ENCODE results near the gene IGFN1. TPM values are rescaled to one million over a fixed set of nuclear protein-coding genes. Genes with fewer than 3 reads are reported as not detected.

IGFN1 gene
- total RNA-seq, 1 donor: under 0.01 TPM

DNA sequence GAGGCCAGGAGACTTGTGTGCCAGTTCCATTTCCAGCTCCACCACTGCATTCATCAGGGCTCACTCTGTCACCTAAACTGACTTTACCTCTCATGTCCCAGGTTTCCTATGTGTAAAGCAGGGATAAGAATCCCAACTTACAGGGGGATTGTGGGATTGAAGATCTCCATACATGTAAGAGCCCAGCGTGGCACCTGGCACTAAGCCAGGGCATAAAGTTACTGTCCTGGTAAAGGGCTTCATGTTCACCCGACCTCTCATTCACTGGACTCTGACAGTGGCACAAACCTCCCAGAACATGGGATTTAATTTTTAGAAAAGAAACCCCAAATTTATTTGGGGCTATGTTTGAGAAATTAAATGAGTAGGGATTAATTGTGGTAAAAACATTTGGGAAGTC is 8.9 kb upstream of the IGFN1 start:
- DNase-seq (ENCODE audit: insufficient read length, low spot score, missing footprints): no peak
- Histone ChIP-seq H3K4me1 (ENCODE audit: insufficient read depth, low read length) (peaks cover 9% of the 10 kb centered on the region), H2AFZ (ENCODE audit: low read length) (no peak overlapping the region), H3K4me2 (ENCODE audit: insufficient read depth, low read length) (no peak overlapping the region), H3K79me2 (ENCODE audit: insufficient read depth, low read length) (no peaks in the 10 kb centered on the region), H3K27me3 (ENCODE audit: insufficient read depth, low read length) (peaks cover 34% of the 10 kb centered on the region), H4K20me1 (ENCODE audit: insufficient read depth, low read length) (no peaks in the 10 kb centered on the region), H3K4me3 (ENCODE audit: insufficient read depth, low read length) (no peak overlapping the region), H3K9me3 (ENCODE audit: low read depth, low read length) (no peaks in the 10 kb centered on the region), H3K36me3 (ENCODE audit: insufficient read depth, low read length) (no peaks in the 10 kb centered on the region), H3K27ac (ENCODE audit: low read depth, low read length) (no peak overlapping the region)
- no peak for TF ChIP-seq CTCF (IDR thresholded peaks at IDR 0.05; ENCODE audit: extremely low read depth, low read depth, low read length)

DNA sequence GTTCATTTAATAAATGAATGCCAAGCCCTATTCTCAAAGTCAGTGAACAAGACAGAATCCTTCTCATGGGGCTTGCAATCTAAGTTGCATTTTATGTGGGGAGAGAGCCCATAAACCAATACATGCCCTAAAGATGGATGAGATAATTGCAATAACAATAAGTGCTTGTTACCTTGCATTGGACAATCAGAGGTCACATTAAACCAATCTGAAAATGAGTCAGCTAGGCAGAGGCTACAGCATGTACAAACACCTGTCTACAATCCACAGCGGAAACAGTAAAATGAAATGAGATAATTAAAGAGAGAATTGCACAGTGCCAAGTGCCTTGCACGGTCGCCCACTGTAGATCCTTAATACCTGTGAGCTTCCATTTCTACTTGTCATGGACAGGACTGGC is 7.4 kb upstream of the IGFN1 start:
- peaks cover 34% of the 10 kb centered on the region for H3K27me3 ChIP-seq (ENCODE audit: insufficient read depth, low read length)
- no peak overlapping the region for H2AFZ ChIP-seq (ENCODE audit: low read length)
- no peaks in the 10 kb centered on the region for H3K9me3 ChIP-seq (ENCODE audit: low read depth, low read length)
- H3K36me3 ChIP-seq (ENCODE audit: insufficient read depth, low read length): no peaks in the 10 kb centered on the region
- H3K4me3 ChIP-seq (ENCODE audit: insufficient read depth, low read length): no peak overlapping the region
- H3K27ac ChIP-seq (ENCODE audit: low read depth, low read length): no peak overlapping the region
- H3K4me2 ChIP-seq (ENCODE audit: insufficient read depth, low read length): no peak overlapping the region
- TF ChIP-seq CTCF (IDR thresholded peaks at IDR 0.05; ENCODE audit: extremely low read depth, low read depth, low read length): no peak
- H4K20me1 ChIP-seq (ENCODE audit: insufficient read depth, low read length): no peaks in the 10 kb centered on the region
- peaks cover 9% of the 10 kb centered on the region for H3K4me1 ChIP-seq (ENCODE audit: insufficient read depth, low read length)
- no peaks in the 10 kb centered on the region for H3K79me2 ChIP-seq (ENCODE audit: insufficient read depth, low read length)
- no peak for DNase-seq (ENCODE audit: insufficient read length, low spot score, missing footprints)

- Histone ChIP-seq H3K4me3 (ENCODE audit: insufficient read depth, low read length) (no peak overlapping the region), H3K4me2 (ENCODE audit: insufficient read depth, low read length) (no peak overlapping the region), H3K79me2 (ENCODE audit: insufficient read depth, low read length) (no peaks in the 10 kb centered on the region), H3K27ac (ENCODE audit: low read depth, low read length) (no peak overlapping the region), H3K36me3 (ENCODE audit: insufficient read depth, low read length) (no peaks in the 10 kb centered on the region), H4K20me1 (ENCODE audit: insufficient read depth, low read length) (no peaks in the 10 kb centered on the region), H3K27me3 (ENCODE audit: insufficient read depth, low read length) (peaks cover 33% of the 10 kb centered on the region), H2AFZ (ENCODE audit: low read length) (no peak overlapping the region), H3K9me3 (ENCODE audit: low read depth, low read length) (no peaks in the 10 kb centered on the region), H3K4me1 (ENCODE audit: insufficient read depth, low read length) (peaks cover 9% of the 10 kb centered on the region)
- no peak for TF ChIP-seq CTCF (IDR thresholded peaks at IDR 0.05; ENCODE audit: extremely low read depth, low read depth, low read length)
- DNase-seq (ENCODE audit: insufficient read length, low spot score, missing footprints): no peak
These were observed 6.9 kb upstream of the IGFN1 start for GRCh38 chr1:201183753-201184152.

- DNase-seq (ENCODE audit: insufficient read length, low spot score, missing footprints): peak; percentile 97
- Histone ChIP-seq H3K27ac (ENCODE audit: low read depth, low read length) (peak overlapping the region; percentile 24), H3K4me1 (ENCODE audit: insufficient read depth, low read length) (peaks cover 9% of the 10 kb centered on the region), H3K4me3 (ENCODE audit: insufficient read depth, low read length) (no peak overlapping the region), H4K20me1 (ENCODE audit: insufficient read depth, low read length) (no peaks in the 10 kb centered on the region), H3K4me2 (ENCODE audit: insufficient read depth, low read length) (peak overlapping the region; percentile 41), H3K9me3 (ENCODE audit: low read depth, low read length) (no peaks in the 10 kb centered on the region), H3K27me3 (ENCODE audit: insufficient read depth, low read length) (peaks cover 30% of the 10 kb centered on the region), H3K79me2 (ENCODE audit: insufficient read depth, low read length) (no peaks in the 10 kb centered on the region), H3K36me3 (ENCODE audit: insufficient read depth, low read length) (no peaks in the 10 kb centered on the region), H2AFZ (ENCODE audit: low read length) (peak overlapping the region; percentile 74)
- peak; percentile 79 for TF ChIP-seq CTCF (IDR thresholded peaks at IDR 0.05; ENCODE audit: extremely low read depth, low read depth, low read length)
These were observed 6.1 kb upstream of the IGFN1 start for GRCh38 chr1:201184307-201185122.

Data from osteoblast (primary cell).